Esophagus muscularis mucosa (tissue), 3 donors: ENCODE measurements around the gene VGLL4.

Experiments
- CTCF ChIP-seq, 3 experiments: fragments of 200-600 bp in 2 of 3; fragments of 450-650 bp in 1 of 3; sonication (generic) in 2 of 3; IDR thresholded peaks; one replicate each; pipeline ENCODE4 v1.5.1; 2017 to 2019; ENCODE audit warnings: antibody characterized with exemption in 3 of 3, mild to moderate bottlenecking in 2 of 3, moderate library complexity in 1 of 3
- EP300 ChIP-seq: sonication (generic); formaldehyde crosslinking; IDR thresholded peaks from one replicate; pipeline ENCODE4 v1.6.1; 2017; ENCODE audit warnings: antibody characterized with exemption

- TF ChIP-seq EP300 (no peak), CTCF (IDR thresholded peaks at IDR 0.05) (no peak)
These were observed 96.2 kb downstream of the VGLL4 start for GRCh38 chr3:11547498-11547897.
